CD14-positive monocyte (primary cell): ENCODE data around the gene FLT3LG. TPM values are rescaled to one million over a fixed set of nuclear protein-coding genes. Genes with fewer than 3 reads are reported as not detected.

Experiments
- DNase-seq, 3 donors: peaks; one replicate each; pipeline ENCODE4 v3.0.0-alpha.2; 2011 to 2022
- H2AFZ ChIP-seq: 2 replicates; pipeline ENCODE4 v1.6.0; 2012; ENCODE audit warnings: mild to moderate bottlenecking, low read depth, low read length, inconsistent platforms; ENCODE audit not compliant: insufficient read depth, poor library complexity, severe bottlenecking
- H3K27ac ChIP-seq, 2 donors: 1 replicate in 1 of 2; 2 replicates in 1 of 2; pipeline ENCODE4 v1.5.1; 2012 to 2013; ENCODE audit warnings: low read length in 2 of 2, control low read depth in 1 of 2, inconsistent platforms in 1 of 2, low read depth in 1 of 2, mild to moderate bottlenecking in 1 of 2
- H3K27me3 ChIP-seq, 2 donors: one replicate each; pipeline versions ENCODE4 v1.6.0 to v1.6.1; 2011 to 2013; ENCODE audit warnings: low read length in 2 of 2; ENCODE audit not compliant: control insufficient read depth in 2 of 2, insufficient read depth in 2 of 2
- H3K36me3 ChIP-seq, 2 donors: replicated peaks in 1 of 2; 1 replicate in 1 of 2; 2 replicates in 1 of 2; pipeline versions ENCODE4 v1.5.1 to v1.6.1; 2012 to 2013; ENCODE audit warnings: low read length in 2 of 2, control low read depth in 1 of 2, inconsistent platforms in 1 of 2, mild to moderate bottlenecking in 1 of 2; ENCODE audit not compliant: insufficient read depth in 2 of 2, control insufficient read depth in 1 of 2
- H3K4me1 ChIP-seq, 2 donors: 1 replicate in 1 of 2; 2 replicates in 1 of 2; pipeline versions ENCODE4 v1.5.1 to v1.6.1; 2012 to 2013; ENCODE audit warnings: low read length in 2 of 2, control low read depth in 1 of 2, inconsistent platforms in 1 of 2, mild to moderate bottlenecking in 1 of 2, moderate library complexity in 1 of 2; ENCODE audit not compliant: insufficient read depth in 2 of 2, control insufficient read depth in 1 of 2
- H3K4me2 ChIP-seq: replicated peaks from 2 replicates; pipeline ENCODE3; 2012; ENCODE audit warnings: low read length, moderate library complexity, mild to moderate bottlenecking; ENCODE audit not compliant: poor library complexity, severe bottlenecking; ENCODE audit errors: extremely low read depth
- H3K4me3 ChIP-seq, 3 experiments: fragments of 200-600 bp in 1 of 3; sonication (generic) in 1 of 3; replicated peaks in 1 of 3; 1 replicate in 2 of 3; 2 replicates in 1 of 3; pipeline ENCODE4 v1.5.1; 2011 to 2013; ENCODE audit warnings: low read length in 3 of 3, mild to moderate bottlenecking in 3 of 3, control low read depth in 2 of 3, low read depth in 2 of 3, inconsistent platforms in 1 of 3, moderate library complexity in 1 of 3
- H3K79me2 ChIP-seq: 2 replicates; pipeline ENCODE4 v1.6.0; 2012; ENCODE audit warnings: mild to moderate bottlenecking, control low read depth, inconsistent platforms, low read length, moderate library complexity; ENCODE audit not compliant: insufficient read depth
- H3K9ac ChIP-seq: 2 replicates; pipeline ENCODE4 v1.6.0; 2017; ENCODE audit warnings: low read length, mild to moderate bottlenecking; ENCODE audit not compliant: insufficient read depth, poor library complexity, severe bottlenecking
- H3K9me3 ChIP-seq, 2 donors: replicated peaks in 1 of 2; 1 replicate in 1 of 2; 2 replicates in 1 of 2; pipeline versions ENCODE4 v1.5.1 to v1.6.1; 2012 to 2013; ENCODE audit warnings: low read length in 2 of 2, control low read depth in 1 of 2; ENCODE audit not compliant: control insufficient read depth in 1 of 2, insufficient read depth in 1 of 2
- H4K20me1 ChIP-seq: 2 replicates; pipeline ENCODE4 v1.6.0; 2012; ENCODE audit warnings: mild to moderate bottlenecking, low read length, control low read depth, moderate library complexity; ENCODE audit not compliant: insufficient read depth
- H3K27ac Mint-ChIP-seq, 7 donors: one replicate each; pipeline ENCODE4 v1.8.0; 2020; ENCODE audit warnings: mild to moderate bottlenecking in 7 of 7, mixed read lengths in 7 of 7, moderate library complexity in 6 of 7, inconsistent platforms in 2 of 7
- H3K27me3 Mint-ChIP-seq, 3 donors: one replicate each; pipeline ENCODE4 v1.8.0; 2021 to 2022; ENCODE audit warnings: low read depth in 3 of 3, mild to moderate bottlenecking in 3 of 3, mixed read lengths in 3 of 3, moderate library complexity in 3 of 3, inconsistent platforms in 1 of 3
- H3K36me3 Mint-ChIP-seq, 2 donors: one replicate each; pipeline ENCODE4 v1.8.0; 2020; ENCODE audit warnings: mixed read lengths in 2 of 2, inconsistent platforms in 1 of 2, mild to moderate bottlenecking in 1 of 2
- H3K4me1 Mint-ChIP-seq: one replicate; pipeline ENCODE4 v1.8.0; 2020; ENCODE audit warnings: mild to moderate bottlenecking, mixed read lengths
- H3K4me3 Mint-ChIP-seq, 2 donors: one replicate each; pipeline ENCODE4 v1.8.0; 2020; ENCODE audit warnings: mild to moderate bottlenecking in 2 of 2, mixed read lengths in 2 of 2, moderate library complexity in 1 of 2
- H3K9me3 Mint-ChIP-seq, 7 donors: one replicate each; pipeline ENCODE4 v1.8.0; 2020 to 2022; ENCODE audit warnings: mixed read lengths in 7 of 7, mild to moderate bottlenecking in 6 of 7, moderate library complexity in 6 of 7, inconsistent platforms in 2 of 7
- CTCF ChIP-seq: fragments of 200-600 bp; IDR thresholded peaks from one replicate; pipeline ENCODE4 v1.8.0; 2022; ENCODE audit warnings: antibody characterized with exemption, mild to moderate bottlenecking
- WGBS: methylation state at CpG from one replicate; pipeline ENCODE4 v1.1.5; 2013; ENCODE audit warnings: missing lambda C conversion rate; ENCODE audit not compliant: insufficient coverage; 5-methylcytosine and 5-hydroxymethylcytosine counted together
- intact Hi-C, 2 donors: fragments of 100-400 bp; cut with micrococcal nuclease; formaldehyde crosslinking; loops; one replicate each; pipeline versions ENCODE4 v1.15.0 to v1.15.1; 2023
- polyA plus RNA-seq, 3 donors: library from polyadenylated mRNA; depleted of rRNA in 1 of 3; unstranded in 2 of 3; stranded (reverse) in 1 of 3; fragments of 300-500 nt in 2 of 3; fragments of >200 nt in 1 of 3; fragmentation: Illumina TruSeq in 2 of 3; gene quantifications; 1 replicate in 2 of 3; 2 replicates in 1 of 3; pipeline ENCODE4 v1.2.3, GENCODE V29; 2012 to 2021

The FLT3LG gene
- polyA plus RNA-seq, 3 donors: 5.0 to 13.8 (median 6.9) TPM

GRCh38 chr19:49427855-49428546 is 46.0 kb upstream of the FLT3LG start:
- no peak overlapping the region for H3K9ac ChIP-seq
- intact Hi-C loops: loop anchor here in 1 of 2 donors (10.0 kb wide), 1 partner anchor 53 kb away; no protein-coding TSS in a partner anchor
- peak overlapping the region; percentile 27 for H2AFZ ChIP-seq
- H3K79me2 ChIP-seq: no peaks in the 10 kb centered on the region
- H3K36me3 Mint-ChIP-seq: peaks cover 0 to 18% of the 10 kb centered on the region in 2 donors
- H3K27ac Mint-ChIP-seq: peak overlapping the region in 1 of 7 donors; percentile 17
- no peaks in the 10 kb centered on the region for H4K20me1 ChIP-seq
- H3K4me1 ChIP-seq: peaks cover 5 to 13% of the 10 kb centered on the region in 2 donors
- 2% methylated on average over 45 of the region's 45 CpGs for WGBS
- peaks cover 0 to 36% (median 18%) of the 10 kb centered on the region in 7 donors for H3K9me3 Mint-ChIP-seq
- H3K9me3 ChIP-seq: peaks cover 9 to 51% of the 10 kb centered on the region in 2 donors
- peaks cover 98 to 100% (median 99%) of the 10 kb centered on the region in 3 donors for H3K27me3 Mint-ChIP-seq
- DNase-seq: no peak
- no peak overlapping the region for H3K27ac ChIP-seq
- H3K4me3 ChIP-seq: no peak overlapping the region
- H3K4me3 Mint-ChIP-seq: peak overlapping the region; percentile 27 to 70
- peaks cover 28% of the 10 kb centered on the region for H3K4me1 Mint-ChIP-seq
- TF ChIP-seq CTCF: no peak
- H3K4me2 ChIP-seq: peak overlapping the region; percentile 26
- no peaks in the 10 kb centered on the region for H3K36me3 ChIP-seq
- H3K27me3 ChIP-seq: peaks cover 68 to 100% of the 10 kb centered on the region in 2 donors

GRCh38 chr19:49428547-49429451 is 45.2 kb upstream of the FLT3LG start:
- Mint-ChIP-seq H3K27me3 (peaks cover 99 to 100% (median 99%) of the 10 kb centered on the region in 3 donors), H3K9me3 (peaks cover 0 to 40% (median 18%) of the 10 kb centered on the region in 7 donors), H3K4me3 (peak overlapping the region in 1 of 2 donors; percentile 70), H3K36me3 (peaks cover 0 to 18% of the 10 kb centered on the region in 2 donors), H3K27ac (peak overlapping the region in 1 of 7 donors; percentile 17), H3K4me1 (peaks cover 27% of the 10 kb centered on the region)
- Histone ChIP-seq H3K4me3 (no peak overlapping the region), H3K9me3 (peaks cover 9 to 52% of the 10 kb centered on the region in 2 donors), H3K27ac (no peak overlapping the region), H3K4me2 (peak overlapping the region; percentile 26), H3K9ac (no peak overlapping the region), H2AFZ (no peak overlapping the region), H3K79me2 (no peaks in the 10 kb centered on the region), H4K20me1 (no peaks in the 10 kb centered on the region), H3K4me1 (peaks cover 0 to 6% of the 10 kb centered on the region in 2 donors), H3K27me3 (peaks cover 65 to 100% of the 10 kb centered on the region in 2 donors), H3K36me3 (no peaks in the 10 kb centered on the region)
- TF ChIP-seq CTCF: no peak
- 19% methylated on average over 23 of the region's 29 CpGs for WGBS
- no peak for DNase-seq
- intact Hi-C loops: loop anchor here in 1 of 2 donors (10.0 kb wide), 1 partner anchor 54 kb away; no protein-coding TSS in a partner anchor
